Brain microvascular endothelial cell (primary cell): Measurements from ENCODE around the gene ZNF800.

Source experiments
- DNase-seq: peaks from one replicate; pipeline ENCODE4 v3.0.0-alpha.2; 2020
- H3K27ac ChIP-seq: fragments of 250-450 bp; sonication (Bioruptor Pico); 2 replicates; pipeline ENCODE4 v1.5.1; 2020; ENCODE audit warnings: mild to moderate bottlenecking, moderate library complexity
- H3K27me3 ChIP-seq: fragments of 250-450 bp; sonication (Bioruptor Pico); replicated peaks from 2 replicates; pipeline ENCODE4 v1.5.1; 2020; ENCODE audit warnings: mild to moderate bottlenecking
- H3K36me3 ChIP-seq: fragments of 250-450 bp; sonication (Bioruptor Pico); replicated peaks from 2 replicates; pipeline ENCODE4 v1.5.1; 2020; ENCODE audit warnings: mild to moderate bottlenecking
- H3K4me3 ChIP-seq: 2 replicates; pipeline ENCODE4 v1.5.1; 2011; ENCODE audit warnings: low read depth, mild to moderate bottlenecking, control low read depth, low read length, moderate library complexity
- in situ Hi-C: cut with HindIII; loops from 2 replicates; pipeline ENCODE4 v1.10.0; 2017; ENCODE audit warnings: low sequenced_read_pairs, low pct_ligation_motif_present
- TF ChIP-seq, protein P1 (sequence below): IDR thresholded peaks from 2 replicates; pipeline ENCODE4 v1.5.1; 2011; ENCODE audit warnings: low read depth, mild to moderate bottlenecking, moderate library complexity, low read length, control low read depth, inconsistent platforms; ENCODE audit errors: missing control alignments

ZNF800 gene

GRCh38 chr7:127387974-127388373 lies 4.5 kb downstream of the ZNF800 start:
- no peak for DNase-seq
- in situ Hi-C loops: no loop called here
- TF ChIP-seq, protein P1, sequence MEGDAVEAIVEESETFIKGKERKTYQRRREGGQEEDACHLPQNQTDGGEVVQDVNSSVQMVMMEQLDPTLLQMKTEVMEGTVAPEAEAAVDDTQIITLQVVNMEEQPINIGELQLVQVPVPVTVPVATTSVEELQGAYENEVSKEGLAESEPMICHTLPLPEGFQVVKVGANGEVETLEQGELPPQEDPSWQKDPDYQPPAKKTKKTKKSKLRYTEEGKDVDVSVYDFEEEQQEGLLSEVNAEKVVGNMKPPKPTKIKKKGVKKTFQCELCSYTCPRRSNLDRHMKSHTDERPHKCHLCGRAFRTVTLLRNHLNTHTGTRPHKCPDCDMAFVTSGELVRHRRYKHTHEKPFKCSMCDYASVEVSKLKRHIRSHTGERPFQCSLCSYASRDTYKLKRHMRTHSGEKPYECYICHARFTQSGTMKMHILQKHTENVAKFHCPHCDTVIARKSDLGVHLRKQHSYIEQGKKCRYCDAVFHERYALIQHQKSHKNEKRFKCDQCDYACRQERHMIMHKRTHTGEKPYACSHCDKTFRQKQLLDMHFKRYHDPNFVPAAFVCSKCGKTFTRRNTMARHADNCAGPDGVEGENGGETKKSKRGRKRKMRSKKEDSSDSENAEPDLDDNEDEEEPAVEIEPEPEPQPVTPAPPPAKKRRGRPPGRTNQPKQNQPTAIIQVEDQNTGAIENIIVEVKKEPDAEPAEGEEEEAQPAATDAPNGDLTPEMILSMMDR: no peak
- Histone ChIP-seq H3K4me3 (no peak overlapping the region), H3K27ac (no peak overlapping the region), H3K27me3 (no peaks in the 10 kb centered on the region), H3K36me3 (peaks cover 3% of the 10 kb centered on the region)

DNA sequence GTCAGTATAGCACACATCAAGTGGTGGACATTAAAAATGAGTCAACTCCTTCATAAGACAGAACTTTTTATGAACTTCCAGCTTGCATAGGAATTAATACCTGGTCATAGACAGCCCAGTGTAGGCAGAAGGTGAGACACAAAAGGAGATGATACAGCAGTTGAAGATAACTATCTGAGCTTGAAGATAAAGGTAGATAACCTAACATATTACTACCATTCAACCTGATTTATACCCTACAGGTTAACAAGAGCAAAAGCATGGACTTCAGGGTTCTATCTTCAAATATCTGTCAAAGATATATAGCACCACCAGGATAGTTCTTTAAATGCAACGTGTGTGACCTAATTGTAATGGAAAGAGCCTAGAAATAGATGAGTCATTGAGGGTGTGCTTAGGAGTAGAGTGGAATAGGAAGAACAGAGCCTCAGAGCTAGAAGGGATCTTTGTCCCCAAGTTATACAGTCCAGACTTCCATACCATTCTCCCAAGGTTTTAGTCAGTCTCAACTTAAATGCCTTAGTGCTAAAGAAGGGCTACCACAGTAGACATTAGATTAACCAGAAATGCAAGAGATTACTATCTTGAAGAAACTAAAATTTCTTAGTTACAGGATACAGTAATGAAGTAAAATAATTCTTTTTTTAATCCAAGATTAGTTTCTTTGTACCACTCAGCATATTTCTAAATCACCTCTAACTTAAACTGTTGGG lies 9.2 kb downstream of the ZNF800 start:
- in situ Hi-C loops: no loop called here
- Histone ChIP-seq H3K4me3 (no peak overlapping the region), H3K36me3 (peaks cover 3% of the 10 kb centered on the region), H3K27me3 (no peaks in the 10 kb centered on the region), H3K27ac (no peak overlapping the region)
- no peak for DNase-seq
- TF ChIP-seq, protein P1: no peak

DNA sequence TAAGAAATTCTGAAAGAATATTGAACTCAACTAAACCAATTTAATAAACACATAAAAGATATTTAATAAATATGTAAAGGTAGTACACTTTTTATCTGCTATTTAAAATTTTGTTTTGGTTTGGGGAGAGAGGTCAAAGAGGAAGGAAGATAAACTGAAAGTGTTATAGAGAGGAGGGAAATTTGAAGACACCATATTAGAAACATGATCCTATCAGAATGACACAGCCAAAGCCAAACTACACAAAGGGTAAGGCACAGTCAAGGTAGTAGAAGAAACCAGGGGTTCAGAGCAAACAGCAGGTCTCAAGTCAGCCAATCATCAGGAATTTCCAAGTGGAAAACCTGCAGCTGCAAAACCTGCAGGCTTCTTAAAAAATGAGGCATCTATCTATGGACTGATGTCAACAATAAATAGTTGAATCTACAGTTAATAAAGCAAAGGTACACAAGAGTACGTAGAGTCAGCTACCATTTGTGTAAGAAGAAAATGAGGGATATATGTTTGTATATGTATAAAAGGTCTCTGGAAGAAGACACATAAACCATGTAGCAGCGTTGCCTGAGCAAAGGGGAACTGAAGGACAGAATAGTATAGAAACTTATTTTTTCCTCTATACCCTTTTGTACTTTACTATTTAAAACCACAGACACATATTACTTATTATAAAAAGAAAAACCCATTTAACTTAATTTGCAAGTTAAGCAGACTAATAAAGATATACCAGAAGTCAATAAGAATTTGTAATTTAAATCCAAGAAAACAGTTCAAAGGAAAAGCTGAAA lies 10.0 kb downstream of the ZNF800 start:
- no peak for DNase-seq
- H3K36me3 ChIP-seq: peaks cover 3% of the 10 kb centered on the region
- H3K4me3 ChIP-seq: no peak overlapping the region
- TF ChIP-seq, protein P1: no peak
- H3K27ac ChIP-seq: no peak overlapping the region
- in situ Hi-C loops: no loop called here
- no peaks in the 10 kb centered on the region for H3K27me3 ChIP-seq

GRCh38 chr7:127380479-127380878 lies 12.0 kb downstream of the ZNF800 start:
- TF ChIP-seq, protein P1: no peak
- DNase-seq: no peak
- Histone ChIP-seq H3K4me3 (no peak overlapping the region), H3K27me3 (no peaks in the 10 kb centered on the region), H3K36me3 (no peaks in the 10 kb centered on the region), H3K27ac (no peak overlapping the region)
- in situ Hi-C loops: no loop called here

- TF ChIP-seq, protein P1: no peak
- in situ Hi-C loops: no loop called here
- Histone ChIP-seq H3K27me3 (no peaks in the 10 kb centered on the region), H3K36me3 (peaks cover 1% of the 10 kb centered on the region), H3K4me3 (no peak overlapping the region), H3K27ac (no peak overlapping the region)
- no peak for DNase-seq
These were observed 12.9 kb downstream of the ZNF800 start for GRCh38 chr7:127379642-127380041.
